GM04503 (cell line): ENCODE measurements around the gene NTM.
"Not testable (repeated sequence)": the region's sequence is repeated elsewhere in the genome, so short reads cannot be mapped to it uniquely, and the experiment has no call there.

Experiments
- DNase-seq: peaks from one replicate; pipeline ENCODE4 v3.0.0-alpha.2; 2012; ENCODE audit warnings: low read depth

NTM gene

DNA sequence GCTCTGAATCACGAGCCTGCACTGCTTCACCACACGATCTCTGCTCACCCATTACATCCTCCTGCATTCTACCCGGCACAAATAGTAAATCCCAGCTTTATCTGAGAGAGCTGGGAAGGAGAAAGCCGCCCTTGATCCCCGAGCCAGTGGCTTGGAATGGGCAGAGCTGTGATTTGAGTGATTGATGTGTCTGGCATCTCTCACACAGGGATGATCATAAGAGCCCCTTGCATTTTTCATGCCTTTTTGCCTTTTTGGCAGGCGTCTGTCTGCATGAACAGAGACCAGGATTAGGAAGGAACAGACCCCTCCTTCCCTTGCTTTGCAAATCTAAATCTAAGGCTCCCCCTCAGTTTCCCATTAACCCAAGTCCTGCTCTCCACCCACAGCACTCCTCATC lies 945.3 kb downstream of the NTM start:
- no peak for DNase-seq

- DNase-seq, result peak; percentile 28
These were observed 948.2 kb downstream of the NTM start for GRCh38 chr11:132318421-132319157.

DNA sequence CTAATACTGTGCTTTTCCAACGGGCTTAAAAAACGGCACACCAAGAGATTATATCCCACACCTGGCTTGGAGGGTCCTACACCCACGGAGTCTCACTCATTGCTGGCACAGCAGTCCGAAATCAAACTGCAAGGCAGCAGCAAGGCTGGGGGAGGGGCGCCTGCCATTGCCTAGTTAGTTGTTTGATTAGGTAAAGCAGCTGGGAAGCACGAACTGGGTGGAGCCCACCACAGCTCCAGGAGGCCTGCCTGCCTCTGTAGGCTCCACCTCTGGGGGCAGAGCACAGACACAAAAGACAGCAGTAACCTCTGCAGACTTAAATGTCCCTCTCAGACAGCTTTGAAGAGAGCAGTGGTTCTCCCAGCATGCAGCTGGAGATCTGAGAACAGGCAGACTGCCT lies 949.0 kb downstream of the NTM start:
- not testable (repeated sequence) for DNase-seq

DNA sequence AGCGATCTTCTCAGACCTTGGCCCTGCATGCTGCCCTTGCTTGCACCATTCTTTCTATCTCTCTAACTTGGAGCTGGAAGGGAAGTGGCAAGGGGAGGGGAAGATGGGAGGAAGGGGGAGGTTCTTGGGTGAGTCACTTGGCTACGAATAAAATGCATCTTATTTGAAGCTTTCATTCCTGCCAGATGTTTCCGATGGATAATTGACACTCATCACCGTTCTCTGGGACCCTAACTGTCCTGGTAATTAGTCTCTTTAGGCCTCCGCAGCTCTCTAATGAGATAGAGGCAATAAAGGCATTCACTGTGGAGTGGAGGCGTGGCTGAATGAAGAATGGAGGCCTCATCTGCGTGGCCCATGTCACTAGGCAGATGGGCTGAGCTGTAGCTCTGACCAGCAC lies 960.1 kb downstream of the NTM start:
- no peak for DNase-seq

DNA sequence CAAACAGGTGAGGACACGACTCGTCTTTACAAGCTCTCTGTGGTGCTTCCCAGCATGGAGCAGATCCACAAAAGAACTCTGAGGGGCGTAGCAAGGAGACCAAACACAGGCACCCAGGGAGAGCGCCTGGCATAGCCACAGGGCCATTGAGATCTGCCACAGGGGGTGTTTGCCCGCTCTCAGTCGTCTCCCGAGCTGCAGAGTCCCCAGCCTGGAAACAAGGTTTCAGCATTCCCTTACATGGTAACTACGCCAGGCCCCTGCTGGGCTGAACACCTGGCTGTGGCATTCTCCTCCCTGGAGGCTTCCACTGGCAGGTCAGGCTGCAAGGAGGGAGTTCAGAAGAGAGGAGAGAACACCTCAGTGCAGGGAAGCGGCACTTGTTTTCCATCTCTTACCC lies 962.1 kb downstream of the NTM start:
- no peak for DNase-seq

DNA sequence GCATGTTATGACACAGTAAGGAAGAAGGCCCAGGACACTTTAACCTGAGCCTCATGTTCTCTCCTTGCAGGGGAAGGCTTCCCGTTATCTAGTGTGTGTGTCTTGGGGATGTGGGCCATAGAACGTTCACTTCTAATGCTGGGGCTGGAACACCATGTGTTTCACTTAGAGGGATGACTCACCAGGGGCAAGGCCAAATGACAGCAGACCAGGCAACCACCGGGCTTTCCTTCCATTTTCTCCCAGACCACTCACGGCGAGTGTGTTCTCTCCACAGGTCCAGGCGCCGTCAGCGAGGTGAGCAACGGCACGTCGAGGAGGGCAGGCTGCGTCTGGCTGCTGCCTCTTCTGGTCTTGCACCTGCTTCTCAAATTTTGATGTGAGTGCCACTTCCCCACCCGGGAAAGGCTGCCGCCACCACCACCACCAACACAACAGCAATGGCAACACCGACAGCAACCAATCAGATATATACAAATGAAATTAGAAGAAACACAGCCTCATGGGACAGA lies 964.4 kb downstream of the NTM start:
- DNase-seq, result no peak

DNA sequence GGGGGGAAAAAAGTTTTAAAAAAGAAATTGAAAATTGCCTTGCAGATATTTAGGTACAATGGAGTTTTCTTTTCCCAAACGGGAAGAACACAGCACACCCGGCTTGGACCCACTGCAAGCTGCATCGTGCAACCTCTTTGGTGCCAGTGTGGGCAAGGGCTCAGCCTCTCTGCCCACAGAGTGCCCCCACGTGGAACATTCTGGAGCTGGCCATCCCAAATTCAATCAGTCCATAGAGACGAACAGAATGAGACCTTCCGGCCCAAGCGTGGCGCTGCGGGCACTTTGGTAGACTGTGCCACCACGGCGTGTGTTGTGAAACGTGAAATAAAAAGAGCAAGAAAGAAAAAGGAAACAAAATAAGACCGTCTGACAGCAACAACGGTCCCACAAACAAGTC lies 964.9 kb downstream of the NTM start:
- no peak for DNase-seq

DNA sequence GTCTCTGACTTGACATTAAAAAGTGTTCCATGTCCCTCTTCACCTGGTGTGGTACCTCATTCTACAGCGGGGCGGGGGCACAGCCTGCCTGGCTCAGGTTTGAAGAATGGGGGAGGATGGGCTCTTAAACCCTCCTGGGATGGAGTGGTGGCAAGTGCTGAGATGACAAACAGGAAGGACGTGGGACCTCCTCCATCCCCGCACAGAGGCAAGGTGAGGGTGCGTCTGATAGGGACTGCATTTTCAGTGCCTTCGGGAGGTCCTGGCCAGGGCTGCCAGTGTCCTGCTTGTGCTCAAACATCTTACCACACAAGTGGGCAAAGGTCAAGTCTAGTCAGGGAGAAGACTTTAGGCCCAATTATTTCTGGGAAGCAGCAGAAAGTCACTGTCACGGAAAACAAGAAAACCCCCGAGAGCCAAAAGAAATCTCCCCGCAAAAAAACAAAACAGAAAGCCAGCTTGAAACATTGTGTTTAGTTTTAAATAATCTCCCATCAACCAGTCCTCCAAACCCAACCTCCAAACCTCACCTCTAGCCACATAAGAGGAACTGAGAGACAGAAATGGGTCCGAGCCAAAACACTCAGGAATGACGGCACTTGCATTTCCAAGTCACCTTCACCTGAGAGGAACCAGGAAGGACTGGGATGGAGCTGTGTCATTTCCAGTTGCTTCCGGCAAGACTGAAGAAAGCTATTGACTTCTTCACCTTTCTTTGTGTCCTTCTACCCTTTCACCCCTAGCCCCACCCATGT lies 966.5 kb downstream of the NTM start:
- DNase-seq, result no peak

DNA sequence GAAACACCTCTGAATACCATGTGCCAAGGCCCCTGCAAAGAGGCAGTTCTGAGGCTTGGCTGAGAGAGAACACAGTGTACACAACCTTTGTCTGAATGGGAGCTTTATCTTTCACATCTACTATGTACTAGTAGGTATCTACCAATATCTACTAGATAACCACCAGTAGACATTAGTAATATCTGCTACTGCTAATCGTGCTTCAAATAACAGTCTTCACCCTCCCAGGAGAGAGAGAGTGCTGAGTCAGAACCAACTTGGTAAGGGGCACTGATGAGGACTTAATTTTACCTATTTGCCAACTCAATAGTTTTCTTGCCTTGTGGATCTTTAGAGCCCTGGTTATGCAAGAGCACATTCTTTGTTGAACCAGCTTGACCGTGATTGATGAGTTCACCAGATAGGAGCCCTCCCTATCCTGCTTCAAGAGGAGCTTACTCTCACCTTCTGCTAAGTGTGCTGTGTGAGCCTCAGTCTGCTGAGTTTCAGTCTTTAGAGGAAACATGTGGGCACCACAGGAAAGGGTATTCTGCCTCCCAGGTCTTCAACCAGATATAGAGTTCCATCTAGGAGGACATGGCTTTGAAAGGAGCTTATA lies 967.5 kb downstream of the NTM start:
- no peak for DNase-seq

GRCh38 chr11:132342408-132342807 lies 972.0 kb downstream of the NTM start:
- DNase-seq, result no peak

- DNase-seq, result no peak
These were observed 973.2 kb downstream of the NTM start for GRCh38 chr11:132343445-132344175.

DNA sequence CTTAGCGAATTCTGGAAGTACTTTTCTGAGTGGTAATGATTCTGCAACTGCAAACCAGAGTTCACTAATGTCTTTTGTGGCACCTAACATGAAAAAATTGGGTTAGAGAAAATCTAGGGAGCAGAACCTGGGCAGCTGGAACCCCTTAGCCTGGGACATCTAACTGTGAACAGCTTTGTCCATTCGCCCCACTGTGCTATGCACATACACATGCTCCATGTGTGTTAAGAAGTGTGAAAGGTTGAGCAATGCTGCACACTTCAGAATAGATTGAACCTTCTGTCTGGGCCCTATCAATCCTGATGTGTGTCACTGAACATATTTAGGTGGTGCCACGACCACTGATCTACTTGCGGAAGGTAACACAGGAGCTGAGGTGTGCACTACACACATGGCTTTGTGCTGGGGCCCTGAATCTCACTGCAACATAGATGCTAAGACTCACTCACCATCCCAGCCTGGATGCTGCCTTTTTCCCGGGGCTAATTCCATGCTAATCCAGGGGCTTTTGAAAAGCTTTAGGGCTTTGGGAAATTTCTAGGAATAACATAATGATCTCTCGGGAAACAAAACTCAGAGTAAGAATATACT lies 976.2 kb downstream of the NTM start:
- no peak for DNase-seq

DNA sequence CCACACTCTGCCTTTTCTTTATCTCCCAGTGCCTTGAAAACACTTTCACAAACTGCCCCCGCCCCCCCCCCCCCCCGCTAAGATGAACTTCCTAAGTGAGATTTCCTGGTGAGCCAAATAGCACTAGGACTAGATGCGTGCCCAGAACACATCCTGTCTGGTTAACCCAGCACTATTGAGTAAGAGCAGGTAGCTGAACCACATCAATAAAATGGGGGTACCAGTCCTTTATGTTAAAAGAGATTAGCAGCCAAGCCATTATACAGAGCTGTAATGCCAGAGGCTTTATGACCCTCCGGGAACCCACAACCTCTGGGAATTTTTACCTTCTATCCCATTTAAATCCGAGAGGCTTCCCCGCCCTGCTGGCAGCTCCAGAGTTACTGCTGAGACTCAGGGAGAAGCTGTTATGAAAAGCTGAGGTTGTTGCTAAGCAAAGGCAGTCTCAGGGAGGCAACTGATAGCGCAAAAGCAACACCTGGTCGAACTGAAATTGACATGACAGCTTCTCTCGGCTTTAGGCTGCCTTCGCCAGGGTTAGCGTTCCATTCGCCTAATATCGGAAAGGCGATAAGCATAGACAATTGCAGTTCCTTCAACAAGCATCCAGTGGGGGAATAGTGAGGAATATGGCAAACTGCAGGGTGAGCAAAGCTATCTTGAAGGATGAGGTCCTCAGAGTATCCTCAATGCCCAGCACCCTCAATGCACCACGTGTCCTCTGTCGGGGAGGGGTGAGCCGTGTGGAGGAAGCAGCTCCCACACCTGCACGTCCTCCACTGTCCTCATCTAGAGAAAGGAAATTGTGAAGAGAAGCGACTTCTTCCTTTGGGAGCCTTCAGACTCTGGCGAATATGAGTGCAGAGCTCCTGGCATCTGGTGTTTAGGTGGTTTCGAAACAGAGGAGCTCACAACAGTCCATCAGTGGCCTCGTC lies 977.0 kb downstream of the NTM start:
- DNase-seq, result no peak

GRCh38 chr11:132349811-132350733 lies 979.7 kb downstream of the NTM start:
- no peak for DNase-seq

DNA sequence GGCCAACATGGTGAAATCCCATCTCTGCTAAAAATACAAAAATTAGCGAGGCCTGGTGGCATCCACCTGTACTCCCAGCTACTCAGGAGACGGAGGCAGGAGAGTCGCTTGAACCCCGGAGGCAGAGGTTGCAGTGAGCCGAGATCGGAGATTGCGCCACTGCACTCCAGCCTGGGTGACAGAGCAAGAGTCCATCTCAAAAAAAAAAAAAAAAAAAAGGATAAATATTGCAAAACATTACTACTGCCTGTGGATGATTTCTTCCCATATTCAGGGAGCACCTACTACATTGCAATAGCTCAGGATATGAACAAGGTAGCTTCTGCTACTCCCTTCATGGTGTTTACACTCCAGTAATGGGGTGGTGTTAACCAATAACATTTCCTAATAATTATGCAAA lies 980.6 kb downstream of the NTM start:
- DNase-seq, result no peak

DNA sequence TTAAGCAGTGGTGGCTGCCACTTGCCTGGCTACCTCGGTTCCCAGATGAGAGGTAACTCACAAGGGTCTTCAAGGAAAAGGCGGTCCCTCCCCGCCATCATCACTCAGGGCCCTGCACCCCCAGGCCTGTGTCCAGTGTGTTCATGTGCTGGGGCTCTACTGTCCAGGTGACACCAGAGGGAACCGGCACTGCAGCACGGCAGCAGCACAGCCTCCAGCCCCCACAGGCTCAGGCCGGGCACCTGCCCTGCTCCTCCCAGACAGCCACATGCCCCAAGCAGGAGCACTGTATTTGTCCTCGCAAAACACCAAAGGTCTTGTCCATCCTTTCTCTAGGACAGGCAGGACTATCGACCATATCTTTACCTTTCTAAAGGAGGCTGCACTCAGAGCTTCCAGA lies 982.1 kb downstream of the NTM start:
- no peak for DNase-seq

DNA sequence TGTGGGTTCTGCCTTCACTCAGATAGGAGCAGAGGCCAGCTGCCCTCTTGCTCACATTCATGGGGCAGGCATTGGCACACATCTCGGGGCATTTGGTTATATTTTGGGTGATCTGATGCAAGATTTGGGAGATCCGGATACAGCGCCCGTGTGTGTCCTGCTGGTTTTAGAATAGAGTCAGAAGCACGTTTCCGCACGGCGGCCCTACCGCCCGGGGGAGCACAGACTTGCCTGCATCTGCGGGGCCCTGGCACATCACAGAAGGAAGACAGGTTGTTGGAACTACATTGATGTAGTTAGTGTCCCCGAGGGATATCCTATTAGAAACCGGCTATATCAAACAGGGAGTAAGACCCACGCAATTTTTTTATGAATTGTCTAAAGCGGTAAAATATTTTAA lies 982.8 kb downstream of the NTM start:
- no peak for DNase-seq

- no peak for DNase-seq
These were observed 987.6 kb downstream of the NTM start for GRCh38 chr11:132357811-132358572.

- no peak for DNase-seq
These were observed 988.1 kb downstream of the NTM start for GRCh38 chr11:132358573-132358953.
